Aorta (tissue), 5 donors: ENCODE data around the gene CASP8. TPM values are rescaled to one million over a fixed set of nuclear protein-coding genes. Genes with fewer than 3 reads are reported as not detected.
"Not testable (repeated sequence)": the region's sequence is repeated elsewhere in the genome, so short reads cannot be mapped to it uniquely, and the experiment has no call there.

Experiments
- ATAC-seq: fragments of 200-7000 bp; cut with Tn5 transposase; one replicate; pipeline ENCODE4 v1.9.1; 2022; ENCODE audit warnings: moderate library complexity; ENCODE audit not compliant: low FRiP score
- DNase-seq, 2 donors: peaks; one replicate each; pipeline ENCODE4 v3.0.0-alpha.2; 2020
- H3K27ac ChIP-seq, 2 donors: one replicate each; pipeline ENCODE4 v1.5.1; 2013; ENCODE audit warnings: low read length in 2 of 2, mild to moderate bottlenecking in 2 of 2, moderate library complexity in 2 of 2, control low read depth in 1 of 2, inconsistent platforms in 1 of 2, low read depth in 1 of 2
- H3K27me3 ChIP-seq, 2 donors: one replicate each; pipeline ENCODE4 v1.6.1; 2013; ENCODE audit warnings: control low read depth in 1 of 2, low read length in 1 of 2, mild to moderate bottlenecking in 1 of 2, moderate library complexity in 1 of 2; ENCODE audit not compliant: insufficient read depth in 2 of 2, control insufficient read depth in 1 of 2
- H3K36me3 ChIP-seq, 2 donors: one replicate each; pipeline ENCODE4 v1.6.1; 2013; ENCODE audit warnings: control low read depth in 1 of 2, low read length in 1 of 2, mild to moderate bottlenecking in 1 of 2; ENCODE audit not compliant: insufficient read depth in 2 of 2, control insufficient read depth in 1 of 2
- H3K4me1 ChIP-seq, 2 donors: one replicate each; pipeline ENCODE4 v1.6.1; 2013; ENCODE audit warnings: low read length in 2 of 2, control low read depth in 1 of 2, mild to moderate bottlenecking in 1 of 2, moderate library complexity in 1 of 2; ENCODE audit not compliant: insufficient read depth in 2 of 2, control insufficient read depth in 1 of 2
- H3K4me3 ChIP-seq, 2 donors: one replicate each; pipeline ENCODE4 v1.5.1; 2013; ENCODE audit warnings: low read length in 2 of 2, control low read depth in 1 of 2, mild to moderate bottlenecking in 1 of 2
- H3K9me3 ChIP-seq: one replicate; pipeline ENCODE4 v1.6.1; 2013; ENCODE audit warnings: mild to moderate bottlenecking, low read length; ENCODE audit not compliant: control insufficient read depth
- whole genome bisulfite sequencing, 2 donors: extraction: QIAGEN DNeasy Blood & Tissue Kit; methylation state at CpG; one replicate each; pipeline ENCODE4 v1.1.7; 2013; 5-methylcytosine and 5-hydroxymethylcytosine counted together
- intact Hi-C, 2 donors: fragments of 100-400 bp; cut with DNase I; formaldehyde crosslinking; loops; one replicate each; pipeline versions ENCODE4 v1.14.2 to v1.15.0; 2022
- polyA plus RNA-seq, 2 donors: library from polyadenylated mRNA; stranded (reverse); fragments of 200-250 nt; gene quantifications; one replicate each; pipeline ENCODE4 v1.2.3, GENCODE V29; 2013
- total RNA-seq, 2 donors: library from RNA; stranded (reverse); fragmentation: NEBNext Ultra II Directional; extraction: Animal tissue kit (Norgen Biotek cat#: 25700); gene quantifications; one replicate each; pipeline ENCODE4 v1.2.1, GENCODE V29; 2021
- donor health status: healthy with polysubstance abuse.
- donor health status: Bipolar disorder and iron deficiency.
- donor health status: DM: no; HTN: no; CAD: no.
- donor health status: DM: no; HTN: no; CAD: no.
- donor health status: DM: yes; HTN: yes; CAD: no.

CASP8 gene
- total and polyA plus RNA-seq, 4 donors = 5.6 to 20.3 (median 14.5) TPM

DNA sequence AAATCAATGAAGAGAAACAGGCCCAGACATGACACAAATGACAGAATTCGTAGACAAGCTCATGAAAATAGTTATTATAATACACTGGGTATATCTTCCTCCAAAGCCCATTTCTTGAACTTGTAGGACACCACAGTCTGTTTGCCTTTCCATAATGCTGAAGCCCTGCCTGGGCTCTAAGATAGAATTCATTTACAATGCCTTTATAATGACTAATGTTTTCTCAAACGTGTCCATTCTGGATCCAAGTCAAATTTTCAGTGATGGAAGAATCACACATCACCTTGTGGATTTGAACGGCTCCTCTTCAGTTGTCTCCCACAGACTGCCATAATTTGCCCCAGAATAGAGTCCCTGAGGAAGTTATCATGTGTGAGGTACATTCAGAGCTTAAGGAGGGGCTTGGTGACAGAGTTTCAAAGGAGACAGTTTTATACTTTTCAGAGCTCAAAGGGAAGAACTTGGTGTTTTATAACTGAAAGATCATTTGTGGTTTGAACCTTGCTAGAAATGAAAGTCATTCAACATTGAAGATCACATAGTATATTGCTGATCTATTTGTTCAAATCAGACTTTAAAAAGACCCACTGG is 38.2 kb downstream of the CASP8 start:
- no peak overlapping the region for H3K4me3 ChIP-seq
- H3K4me1 ChIP-seq = no peaks in the 10 kb centered on the region
- intact Hi-C loops = no loop called here
- H3K36me3 ChIP-seq = no peaks in the 10 kb centered on the region
- WGBS, 2 donors = 34 to 43% methylated on average over 3 of the region's 3 CpGs
- no peak overlapping the region for H3K27ac ChIP-seq
- H3K9me3 ChIP-seq = no peaks in the 10 kb centered on the region
- ATAC-seq = no peak
- no peak for DNase-seq
- no peaks in the 10 kb centered on the region for H3K27me3 ChIP-seq

DNA sequence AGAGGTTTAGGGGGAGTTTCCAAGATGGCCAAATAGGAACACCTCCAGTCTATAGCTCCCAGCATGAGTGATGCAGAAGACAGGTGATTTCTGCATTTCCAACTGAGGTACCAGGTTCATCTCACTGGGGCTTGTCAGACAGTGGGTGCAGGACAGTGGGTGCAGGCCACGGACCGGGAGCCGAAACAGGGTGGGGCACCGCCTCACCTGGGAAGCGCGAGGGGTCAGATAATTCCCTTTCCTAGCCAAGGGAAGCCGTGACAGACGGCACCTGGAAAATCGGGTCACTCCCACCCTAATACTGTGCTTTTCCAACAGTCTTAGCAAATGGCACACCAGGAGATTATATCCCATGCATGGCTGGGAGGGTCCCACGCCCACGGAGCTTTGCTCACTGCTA is 39.6 kb downstream of the CASP8 start:
- H3K9me3 ChIP-seq, intact Hi-C loops, H3K4me1 ChIP-seq, H3K4me3 ChIP-seq, H3K36me3 ChIP-seq, H3K27ac ChIP-seq, DNase-seq, ATAC-seq, H3K27me3 ChIP-seq: not testable (repeated sequence)
- WGBS, 2 donors = 96 to 97% methylated on average over 11 of the region's 11 CpGs

DNA sequence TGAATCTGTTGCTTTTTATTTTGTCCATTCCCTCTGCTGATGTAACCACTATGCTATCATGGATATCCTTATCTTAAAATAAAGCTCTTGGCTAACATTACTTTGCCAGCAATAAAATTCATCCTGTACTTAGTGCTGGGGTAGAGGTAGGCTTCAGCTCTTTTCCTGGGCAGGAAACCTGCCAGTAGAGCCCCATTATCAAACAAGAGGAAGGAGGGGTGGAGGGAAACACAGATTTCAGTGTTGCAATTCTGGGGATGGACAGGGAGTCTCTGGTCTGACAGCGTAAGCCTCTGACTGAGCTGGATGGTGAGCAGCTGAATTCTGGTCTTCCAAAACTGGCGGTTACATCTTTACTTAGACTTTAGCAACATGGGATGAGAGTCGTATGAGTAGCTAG is 47.5 kb downstream of the CASP8 start:
- 93 to 96% methylated on average over 3 of the region's 3 CpGs for WGBS, 2 donors
- ATAC-seq = no peak

DNA sequence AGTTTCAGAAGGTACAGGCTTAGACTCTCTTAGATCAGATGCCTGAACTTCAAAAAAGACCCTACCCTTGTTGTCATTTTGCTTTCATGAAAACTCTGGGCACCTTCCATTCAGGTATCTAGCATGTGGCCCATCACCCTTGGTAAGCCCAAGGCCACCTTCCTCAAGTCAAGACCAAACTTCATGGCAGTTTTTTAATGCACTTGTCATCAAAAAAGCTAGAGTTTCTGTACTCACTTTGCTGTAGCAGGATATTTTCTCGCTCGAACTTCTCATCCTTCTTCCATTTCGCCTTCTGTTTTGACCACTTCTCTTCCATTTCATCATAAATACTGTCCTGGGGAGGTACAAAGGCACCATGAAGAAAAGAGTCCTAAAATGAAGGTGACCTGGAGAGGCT is 48.6 kb downstream of the CASP8 start:
- Histone ChIP-seq H3K27ac (no peak overlapping the region), H3K27me3 (no peaks in the 10 kb centered on the region), H3K9me3 (no peaks in the 10 kb centered on the region), H3K4me1 (no peaks in the 10 kb centered on the region), H3K4me3 (no peak overlapping the region), H3K36me3 (no peaks in the 10 kb centered on the region)
- DNase-seq (no peak), ATAC-seq (no peak)
- intact Hi-C loops = no loop called here
- WGBS, 2 donors = 94 to 98% methylated on average over 3 of the region's 3 CpGs

More for the DNA sequence above, 47.5 kb downstream of the CASP8 start:
- Histone ChIP-seq H3K27me3 (no peaks in the 10 kb centered on the region), H3K27ac (no peak overlapping the region), H3K36me3 (no peaks in the 10 kb centered on the region), H3K4me1 (no peaks in the 10 kb centered on the region), H3K9me3 (no peaks in the 10 kb centered on the region), H3K4me3 (no peak overlapping the region)
- intact Hi-C loops = no loop called here
- no peak for DNase-seq

DNA sequence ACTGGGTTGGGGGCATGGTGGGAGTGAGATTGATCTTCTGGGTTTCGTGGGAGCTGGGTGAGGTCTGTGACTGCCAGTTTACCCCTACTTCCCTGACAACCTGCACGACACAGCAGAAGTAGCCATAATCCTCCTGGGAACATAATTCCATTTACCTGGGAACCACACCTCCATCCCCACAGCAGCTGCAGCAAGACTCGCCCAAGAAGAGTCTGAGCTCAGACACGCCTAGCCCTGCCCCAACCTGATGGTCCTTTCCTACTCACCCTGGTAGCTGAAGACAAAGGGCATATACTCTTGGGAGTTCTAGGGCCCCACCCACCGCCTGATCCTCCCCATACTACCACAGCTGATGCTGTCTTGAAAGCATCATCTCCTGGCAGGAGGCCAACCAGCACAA is 53.0 kb downstream of the CASP8 start:
- 86 to 94% methylated on average over 5 of the region's 5 CpGs for WGBS, 2 donors
- H3K27me3 ChIP-seq = no peaks in the 10 kb centered on the region
- intact Hi-C loops = no loop called here
- no peak for DNase-seq
- H3K36me3 ChIP-seq = no peaks in the 10 kb centered on the region
- no peak overlapping the region for H3K4me3 ChIP-seq
- H3K9me3 ChIP-seq = no peaks in the 10 kb centered on the region
- no peak for ATAC-seq
- no peaks in the 10 kb centered on the region for H3K4me1 ChIP-seq
- no peak overlapping the region for H3K27ac ChIP-seq

DNA sequence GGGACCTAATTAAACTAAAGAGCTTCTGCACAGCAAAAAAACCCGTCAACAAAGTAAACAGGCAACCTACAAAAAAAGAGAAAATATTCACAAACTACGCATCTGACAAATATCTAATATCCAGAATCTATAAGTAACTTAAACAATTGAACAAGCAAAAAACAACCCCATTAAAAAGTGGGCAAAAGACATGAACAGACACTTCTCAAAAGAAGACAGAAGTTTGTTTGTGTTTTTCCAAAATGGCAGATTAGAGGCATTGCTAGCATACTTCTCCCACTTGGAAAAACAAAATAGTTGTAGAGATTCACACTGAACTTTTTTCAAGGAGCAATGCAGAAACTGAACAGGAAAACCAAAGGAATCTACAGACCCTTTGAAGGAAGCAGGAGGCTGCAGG is 59.2 kb downstream of the CASP8 start:
- 53 to 56% methylated on average over 2 of the region's 2 CpGs for WGBS, 2 donors
- H3K9me3 ChIP-seq = peaks cover 1% of the 10 kb centered on the region
- no peak overlapping the region for H3K4me3 ChIP-seq
- H3K36me3 ChIP-seq = peaks cover 0 to 3% of the 10 kb centered on the region in 2 donors
- no peak for ATAC-seq
- no peaks in the 10 kb centered on the region for H3K4me1 ChIP-seq
- no peaks in the 10 kb centered on the region for H3K27me3 ChIP-seq
- intact Hi-C loops = no loop called here
- DNase-seq = no peak
- H3K27ac ChIP-seq = no peak overlapping the region

DNA sequence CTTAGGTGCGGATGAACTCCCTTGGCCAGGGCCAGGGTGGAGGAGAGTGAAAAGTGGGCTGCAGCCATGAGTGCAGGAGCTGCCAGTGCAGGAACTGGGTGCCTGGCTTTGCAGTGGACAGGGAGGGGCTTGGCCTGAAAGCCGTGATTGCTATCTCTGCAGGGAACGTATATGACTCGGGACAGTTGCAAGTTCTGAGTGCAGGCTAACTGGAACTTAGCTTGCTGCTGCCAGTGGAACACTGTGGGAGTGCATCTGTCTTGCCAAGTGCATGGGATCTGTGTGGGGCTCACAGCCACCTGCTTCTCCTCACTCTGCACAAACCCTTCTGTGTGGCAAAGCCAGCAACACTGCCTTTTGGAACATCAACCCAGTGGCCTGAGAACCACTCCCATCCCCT is 59.9 kb downstream of the CASP8 start:
- Histone ChIP-seq H3K27me3 (no peaks in the 10 kb centered on the region), H3K4me3 (no peak overlapping the region), H3K4me1 (no peaks in the 10 kb centered on the region), H3K9me3 (peaks cover 1% of the 10 kb centered on the region), H3K36me3 (peaks cover 0 to 3% of the 10 kb centered on the region in 2 donors), H3K27ac (no peak overlapping the region)
- 83 to 89% methylated on average over 4 of the region's 4 CpGs for WGBS, 2 donors
- no peak for DNase-seq
- peak; percentile 26 for ATAC-seq
- intact Hi-C loops = no loop called here

DNA sequence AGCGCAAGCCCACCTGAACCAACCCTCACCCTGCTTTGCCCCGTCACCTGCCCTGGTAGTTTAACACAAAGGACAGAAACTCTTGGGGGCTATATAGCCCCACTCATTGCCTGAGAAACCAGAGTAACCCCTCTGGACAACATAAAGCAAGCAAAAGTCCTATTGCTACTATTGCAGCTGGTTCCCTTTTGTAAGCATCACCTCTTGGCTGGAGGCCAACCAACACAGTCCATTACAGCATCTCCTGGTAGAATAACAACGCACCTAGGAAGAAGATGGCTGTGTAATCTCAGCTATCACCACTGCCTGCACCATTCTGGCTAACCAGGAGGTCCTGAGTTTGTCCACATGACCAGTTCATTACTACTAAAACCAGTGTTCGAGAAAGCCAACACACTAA is 60.4 kb downstream of the CASP8 start:
- Histone ChIP-seq H3K9me3 (peaks cover 1% of the 10 kb centered on the region), H3K36me3 (peaks cover 0 to 3% of the 10 kb centered on the region in 2 donors), H3K4me1 (no peaks in the 10 kb centered on the region), H3K27me3 (no peaks in the 10 kb centered on the region), H3K27ac (no peak overlapping the region), H3K4me3 (no peak overlapping the region)
- WGBS, 2 donors = 92 to 96% methylated on average over 4 of the region's 4 CpGs
- intact Hi-C loops = no loop called here
- ATAC-seq = no peak
- no peak for DNase-seq

DNA sequence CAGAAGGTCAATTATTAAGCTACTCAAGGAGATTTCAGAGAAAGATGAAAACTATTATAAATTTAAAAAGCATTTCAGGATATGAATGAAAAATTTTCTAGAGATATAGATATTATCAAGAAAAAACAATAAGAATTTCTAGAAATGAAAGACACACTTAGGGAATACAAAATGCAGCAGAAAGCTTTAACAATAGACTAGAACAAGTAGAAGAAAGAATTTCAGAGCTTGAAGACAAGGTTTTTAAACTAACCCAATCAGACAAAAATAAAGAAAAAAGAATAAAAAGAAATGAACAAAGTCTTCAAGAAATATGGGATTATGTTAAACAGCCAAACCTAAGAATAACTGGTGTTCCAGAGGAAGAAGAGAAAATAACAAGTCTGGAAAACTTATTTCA is 62.4 kb downstream of the CASP8 start:
- H3K36me3 ChIP-seq = peaks cover 0 to 3% of the 10 kb centered on the region in 2 donors
- H3K27ac ChIP-seq = no peak overlapping the region
- no peaks in the 10 kb centered on the region for H3K27me3 ChIP-seq
- intact Hi-C loops = no loop called here
- H3K4me1 ChIP-seq = no peaks in the 10 kb centered on the region
- no peak overlapping the region for H3K4me3 ChIP-seq
- H3K9me3 ChIP-seq = peaks cover 1% of the 10 kb centered on the region
- no peak for DNase-seq
- no peak for ATAC-seq
